Lower lobe of right lung (tissue), 2 donors: Measurements from ENCODE around the gene PELI2. TPM values are rescaled to one million over a fixed set of nuclear protein-coding genes. Genes with fewer than 3 reads are reported as not detected.
"Not testable (repeated sequence)": the region's sequence is repeated elsewhere in the genome, so short reads cannot be mapped to it uniquely, and the experiment has no call there.

ENCODE experiments used
- ATAC-seq, 2 donors: fragments of 200-7000 bp; cut with Tn5 transposase; one replicate each; pipeline ENCODE4 v1.9.1; 2020 to 2022; ENCODE audit warnings: mild to moderate bottlenecking in 2 of 2, moderate library complexity in 2 of 2
- DNase-seq: peaks from one replicate; pipeline ENCODE4 v3.0.0-alpha.2; 2020
- H3K27ac ChIP-seq: fragments of 200-600 bp; one replicate; pipeline ENCODE4 v1.8.0; 2022
- H3K27me3 ChIP-seq: fragments of 200-600 bp; one replicate; pipeline ENCODE4 v1.8.0; 2022; ENCODE audit warnings: low read depth
- H3K36me3 ChIP-seq: fragments of 200-600 bp; one replicate; pipeline ENCODE4 v1.8.0; 2022; ENCODE audit warnings: mild to moderate bottlenecking
- H3K4me1 ChIP-seq: fragments of 200-600 bp; one replicate; pipeline ENCODE4 v1.8.0; 2022
- H3K4me3 ChIP-seq: fragments of 200-600 bp; one replicate; pipeline ENCODE4 v1.8.0; 2022; ENCODE audit warnings: mild to moderate bottlenecking
- H3K9me3 ChIP-seq: fragments of 200-600 bp; one replicate; pipeline ENCODE4 v1.8.0; 2022
- intact Hi-C: fragments of 100-400 bp; cut with DNase I; formaldehyde crosslinking; loops from one replicate; pipeline ENCODE4 v1.11.0; 2022
- total RNA-seq: library from RNA; stranded (reverse); fragmentation: NEBNext Ultra II Directional; extraction: Animal tissue kit (Norgen Biotek cat#: 25700); gene quantifications from one replicate; pipeline ENCODE4 v1.2.1, GENCODE V29; 2021
- TF ChIP-seq, protein P1 (sequence below): fragments of 200-600 bp; IDR thresholded peaks from one replicate; pipeline ENCODE4 v1.8.0; 2022; ENCODE audit warnings: antibody characterized with exemption, mild to moderate bottlenecking
- donor health status: DM: no; HTN: yes; CAD: no; lungs with severe emphysema.

PELI2 gene
- total RNA-seq, 1 donor from 2014 or later: 22.2 TPM

DNA sequence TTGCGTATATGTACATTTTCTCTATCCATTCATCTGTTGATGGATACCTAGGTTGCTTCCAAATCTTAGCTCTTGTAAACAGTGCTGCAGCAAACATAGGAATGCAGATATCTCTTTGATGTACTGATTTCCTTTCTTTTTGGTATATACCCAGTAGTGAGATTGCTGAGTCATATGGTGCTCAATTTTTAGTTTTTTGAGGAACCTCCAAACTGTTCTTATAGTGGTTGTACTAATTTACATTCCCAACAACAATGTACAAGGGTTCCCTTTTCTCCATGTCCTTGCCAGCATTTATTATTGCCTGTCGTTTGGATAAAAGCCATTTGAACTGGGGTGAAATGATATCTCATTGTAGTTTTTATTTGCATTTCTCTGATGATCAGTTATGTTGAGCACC, 44.3 kb downstream of the PELI2 start:
- H3K9me3 ChIP-seq: peaks cover 28% of the 10 kb centered on the region
- H3K4me1 ChIP-seq: no peaks in the 10 kb centered on the region
- no peaks in the 10 kb centered on the region for H3K27me3 ChIP-seq
- intact Hi-C loops: no loop called here
- no peak overlapping the region for H3K4me3 ChIP-seq
- H3K36me3 ChIP-seq: no peaks in the 10 kb centered on the region
- no peak for ATAC-seq
- TF ChIP-seq, protein P1, sequence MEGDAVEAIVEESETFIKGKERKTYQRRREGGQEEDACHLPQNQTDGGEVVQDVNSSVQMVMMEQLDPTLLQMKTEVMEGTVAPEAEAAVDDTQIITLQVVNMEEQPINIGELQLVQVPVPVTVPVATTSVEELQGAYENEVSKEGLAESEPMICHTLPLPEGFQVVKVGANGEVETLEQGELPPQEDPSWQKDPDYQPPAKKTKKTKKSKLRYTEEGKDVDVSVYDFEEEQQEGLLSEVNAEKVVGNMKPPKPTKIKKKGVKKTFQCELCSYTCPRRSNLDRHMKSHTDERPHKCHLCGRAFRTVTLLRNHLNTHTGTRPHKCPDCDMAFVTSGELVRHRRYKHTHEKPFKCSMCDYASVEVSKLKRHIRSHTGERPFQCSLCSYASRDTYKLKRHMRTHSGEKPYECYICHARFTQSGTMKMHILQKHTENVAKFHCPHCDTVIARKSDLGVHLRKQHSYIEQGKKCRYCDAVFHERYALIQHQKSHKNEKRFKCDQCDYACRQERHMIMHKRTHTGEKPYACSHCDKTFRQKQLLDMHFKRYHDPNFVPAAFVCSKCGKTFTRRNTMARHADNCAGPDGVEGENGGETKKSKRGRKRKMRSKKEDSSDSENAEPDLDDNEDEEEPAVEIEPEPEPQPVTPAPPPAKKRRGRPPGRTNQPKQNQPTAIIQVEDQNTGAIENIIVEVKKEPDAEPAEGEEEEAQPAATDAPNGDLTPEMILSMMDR: no peak
- DNase-seq: no peak
- no peak overlapping the region for H3K27ac ChIP-seq

DNA sequence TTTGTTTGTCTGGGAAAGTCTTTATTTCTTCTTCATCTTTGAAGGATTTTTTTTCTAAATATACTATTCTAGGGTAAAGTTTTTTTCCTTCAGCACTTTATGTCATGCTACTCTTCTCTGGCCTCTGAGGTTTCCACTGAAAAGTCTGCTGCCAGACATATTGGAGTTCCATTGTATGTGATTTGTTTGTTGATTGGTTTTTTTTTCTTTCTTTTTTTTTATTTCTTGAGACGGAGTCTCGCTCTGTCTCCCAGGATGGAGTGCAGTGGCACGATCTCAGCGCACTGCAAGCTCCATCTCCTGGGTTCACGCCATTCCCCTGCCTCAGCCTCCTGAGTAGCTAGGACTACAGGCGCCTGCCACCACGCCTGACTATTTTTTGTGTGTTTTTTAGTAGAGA, 48.4 kb downstream of the PELI2 start:
- DNase-seq, H3K4me1 ChIP-seq, H3K27me3 ChIP-seq, ATAC-seq, H3K4me3 ChIP-seq, H3K27ac ChIP-seq, intact Hi-C loops, H3K36me3 ChIP-seq: not testable (repeated sequence)
- H3K9me3 ChIP-seq: peaks cover 28% of the 10 kb centered on the region

DNA sequence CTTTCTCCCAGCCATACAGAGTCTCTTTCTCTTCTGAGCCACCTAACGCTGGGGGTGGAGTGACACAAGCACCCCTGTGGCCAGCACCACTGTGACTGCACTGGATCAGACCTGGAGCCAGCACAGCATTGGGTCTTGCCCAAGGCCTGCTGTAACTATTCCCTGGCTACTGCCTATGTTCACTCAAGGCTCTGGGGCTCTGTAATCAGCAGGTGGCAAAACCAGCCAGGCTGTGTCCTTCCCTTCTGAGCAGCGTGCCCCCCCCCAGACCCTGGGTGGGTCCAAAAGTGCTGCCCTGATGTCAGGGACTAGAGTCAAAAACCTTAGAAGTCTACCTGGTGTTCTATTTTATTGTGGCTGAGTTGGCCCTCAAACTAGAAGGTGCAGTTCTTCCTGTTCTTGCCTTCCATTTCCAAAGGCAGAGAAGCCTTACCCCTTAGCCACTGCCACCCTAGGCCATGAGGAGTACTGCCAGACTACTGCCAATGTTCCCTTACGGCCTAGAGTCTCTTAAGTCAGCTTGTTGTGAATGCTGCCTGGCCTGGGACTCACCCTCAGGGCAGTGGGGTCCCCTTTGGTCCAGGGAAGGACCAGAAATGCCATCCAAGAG, 49.9 kb downstream of the PELI2 start:
- no peak overlapping the region for H3K27ac ChIP-seq
- H3K9me3 ChIP-seq: peaks cover 25% of the 10 kb centered on the region
- H3K27me3 ChIP-seq: no peaks in the 10 kb centered on the region
- H3K4me3 ChIP-seq: no peak overlapping the region
- peaks cover 5% of the 10 kb centered on the region for H3K4me1 ChIP-seq
- ATAC-seq: no peak
- H3K36me3 ChIP-seq: no peaks in the 10 kb centered on the region
- TF ChIP-seq, protein P1: no peak
- intact Hi-C loops: no loop called here
- DNase-seq: no peak

DNA sequence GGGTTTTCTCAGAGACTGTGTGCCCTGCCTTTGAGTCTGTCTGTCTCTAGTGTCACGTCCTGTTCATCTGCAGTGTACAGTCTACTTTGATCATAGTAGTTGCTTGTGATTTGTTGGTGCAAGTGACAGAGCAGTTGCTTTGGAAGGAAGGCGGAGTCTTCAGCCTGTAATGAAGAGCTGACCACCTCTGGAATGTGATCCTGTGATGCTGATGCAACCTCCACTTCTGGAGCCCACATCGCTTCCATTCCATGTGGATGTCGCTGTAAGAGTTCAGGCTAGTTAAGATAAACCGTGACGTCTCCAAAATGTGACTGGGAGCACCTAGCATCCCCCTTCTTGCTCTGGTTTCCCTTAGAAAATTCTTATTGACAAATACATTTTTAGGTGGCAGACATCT, 51.8 kb downstream of the PELI2 start:
- no peak for ATAC-seq
- no peaks in the 10 kb centered on the region for H3K36me3 ChIP-seq
- TF ChIP-seq, protein P1: no peak
- peaks cover 9% of the 10 kb centered on the region for H3K9me3 ChIP-seq
- H3K27ac ChIP-seq: no peak overlapping the region
- intact Hi-C loops: no loop called here
- H3K27me3 ChIP-seq: no peaks in the 10 kb centered on the region
- peaks cover 5% of the 10 kb centered on the region for H3K4me1 ChIP-seq
- no peak for DNase-seq
- no peak overlapping the region for H3K4me3 ChIP-seq

DNA sequence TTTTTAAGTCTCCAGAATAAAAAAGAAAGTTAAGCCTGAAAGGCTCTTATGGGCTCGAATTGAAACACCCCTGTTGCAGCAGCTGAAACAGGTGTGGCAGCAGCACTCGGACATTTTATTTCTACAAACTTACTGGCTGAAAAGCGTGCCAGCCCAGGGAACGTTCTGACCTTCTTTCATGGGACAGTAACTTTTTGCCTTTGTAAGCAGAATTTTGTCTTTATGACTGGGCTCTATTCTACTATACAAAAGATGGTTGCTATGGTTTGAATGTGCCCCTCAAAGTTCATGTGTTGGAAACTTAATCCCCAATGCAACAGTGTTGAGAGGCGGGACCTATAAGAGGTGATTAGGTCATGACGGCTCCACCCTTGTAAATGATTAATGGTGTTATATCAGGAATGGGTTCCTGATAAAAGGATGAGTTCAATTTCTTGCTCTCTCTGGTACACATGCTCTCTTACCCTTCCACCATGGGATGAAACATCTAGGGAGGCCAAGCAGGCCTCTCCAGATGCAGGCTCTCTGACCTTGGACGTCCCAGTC, 52.7 kb downstream of the PELI2 start:
- DNase-seq (no peak), ATAC-seq (no peak)
- Histone ChIP-seq H3K9me3 (peaks cover 2% of the 10 kb centered on the region), H3K27ac (no peak overlapping the region), H3K27me3 (no peaks in the 10 kb centered on the region), H3K36me3 (no peaks in the 10 kb centered on the region), H3K4me1 (peaks cover 5% of the 10 kb centered on the region), H3K4me3 (no peak overlapping the region)
- TF ChIP-seq, protein P1: no peak
- intact Hi-C loops: no loop called here

DNA sequence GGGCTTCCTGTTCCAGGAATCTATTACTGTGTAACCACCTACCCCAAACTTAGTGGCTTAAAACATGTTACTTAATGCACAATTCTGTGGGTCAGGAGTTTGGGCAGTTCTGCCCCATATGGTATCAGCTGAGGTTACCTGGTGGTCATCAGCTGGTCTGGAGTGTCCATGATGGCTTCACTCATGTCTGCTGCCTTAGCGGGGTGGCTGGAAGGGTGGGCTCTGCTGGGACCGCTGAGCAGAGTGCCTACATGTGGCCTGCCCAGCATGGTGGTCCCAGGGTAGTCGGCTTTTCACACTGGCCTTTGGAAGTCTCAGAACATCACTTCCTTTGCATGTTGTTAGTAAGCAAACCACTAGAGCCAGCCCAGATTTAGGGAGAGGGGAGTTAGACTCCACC, 53.9 kb downstream of the PELI2 start:
- no peaks in the 10 kb centered on the region for H3K36me3 ChIP-seq
- intact Hi-C loops: no loop called here
- DNase-seq: no peak
- no peaks in the 10 kb centered on the region for H3K9me3 ChIP-seq
- ATAC-seq: no peak
- H3K27me3 ChIP-seq: no peaks in the 10 kb centered on the region
- H3K4me1 ChIP-seq: peaks cover 5% of the 10 kb centered on the region
- TF ChIP-seq, protein P1: no peak
- no peak overlapping the region for H3K27ac ChIP-seq
- H3K4me3 ChIP-seq: no peak overlapping the region
